ENCODE data around the gene ABHD16A.
"Not testable (repeated sequence)": the region's sequence is repeated elsewhere in the genome, so short reads cannot be mapped to it uniquely, and the experiment has no call there.

The ABHD16A gene

GRCh38 chr6:31715022-31715958 is 12.2 kb upstream of the ABHD16A start, which contains the start of gene LY6G6D:
Gene LY6G6D (plus strand): TSS chr6:31715348. CDS start chr6:31715356, 8 bp downstream.
- DNase-seq (ENCODE audit: low read depth in 2 of 2) = no peak

GRCh38 chr6:31713991-31714684 is 11.0 kb upstream of the ABHD16A start:
- no peak for DNase-seq (ENCODE audit: low read depth in 2 of 2)

- DNase-seq (ENCODE audit: low read depth in 2 of 2) = no peak
Observed at GRCh38 chr6:31713465-31713864, 10.3 kb upstream of the ABHD16A start.

GRCh38 chr6:31712296-31712695 is 9.2 kb upstream of the ABHD16A start:
- no peak for DNase-seq (ENCODE audit: low read depth in 2 of 2)

GRCh38 chr6:31711233-31711632 is 8.1 kb upstream of the ABHD16A start:
- no peak for DNase-seq (ENCODE audit: low read depth in 2 of 2)

GRCh38 chr6:31710523-31711219 is 7.5 kb upstream of the ABHD16A start:
- no peak for DNase-seq (ENCODE audit: low read depth in 2 of 2)

GRCh38 chr6:31709157-31709556 is 6.0 kb upstream of the ABHD16A start:
- DNase-seq (ENCODE audit: low read depth in 2 of 2) = not testable (repeated sequence)

- DNase-seq (ENCODE audit: low read depth in 2 of 2) = no peak
Observed at GRCh38 chr6:31708224-31708623, 5.1 kb upstream of the ABHD16A start.

- no peak for DNase-seq (ENCODE audit: low read depth in 2 of 2)
Observed at GRCh38 chr6:31707701-31708100, 4.6 kb upstream of the ABHD16A start.

GRCh38 chr6:31706599-31706998 is 3.5 kb upstream of the ABHD16A start, which contains the start of gene LY6G6F:
Gene LY6G6F (plus strand): TSS chr6:31706866. CDS start chr6:31706907, 41 bp downstream.
- no peak for DNase-seq (ENCODE audit: low read depth in 2 of 2)

GRCh38 chr6:31705931-31706330 is 2.8 kb upstream of the ABHD16A start:
- DNase-seq (ENCODE audit: low read depth in 2 of 2) = no peak

GRCh38 chr6:31702405-31702818 is 712 bp downstream of the ABHD16A start:
- no peak for DNase-seq (ENCODE audit: low read depth in 2 of 2)

GRCh38 chr6:31701666-31702404 is 1.3 kb downstream of the ABHD16A start:
- DNase-seq (ENCODE audit: low read depth in 2 of 2) = no peak

- DNase-seq (ENCODE audit: low read depth in 2 of 2) = no peak
Observed at GRCh38 chr6:31700740-31701401, 2.3 kb downstream of the ABHD16A start.

- DNase-seq (ENCODE audit: low read depth in 2 of 2) = no peak
Observed at GRCh38 chr6:31697555-31697954, 5.6 kb downstream of the ABHD16A start.

GRCh38 chr6:31693535-31693934 is 9.6 kb downstream of the ABHD16A start:
- DNase-seq (ENCODE audit: low read depth in 2 of 2) = no peak

- no peak for DNase-seq (ENCODE audit: low read depth in 2 of 2)
Observed at GRCh38 chr6:31692886-31693285, 10.2 kb downstream of the ABHD16A start.

GRCh38 chr6:31692353-31692752 is 10.8 kb downstream of the ABHD16A start:
- no peak for DNase-seq (ENCODE audit: low read depth in 2 of 2)

- DNase-seq (ENCODE audit: low read depth in 2 of 2) = no peak
Observed at GRCh38 chr6:31691564-31692108, 11.5 kb downstream of the ABHD16A start.

GRCh38 chr6:31691078-31691463 is 12.1 kb downstream of the ABHD16A start:
- DNase-seq (ENCODE audit: low read depth in 2 of 2) = no peak

All from fibroblast of skin of left quadriceps (primary cell).